CD4-positive, alpha-beta memory T cell (primary cell): ENCODE measurements around the gene NNMT. TPM values are rescaled to one million over a fixed set of nuclear protein-coding genes. Genes with fewer than 3 reads are reported as not detected.

ENCODE experiments used
- CTCF ChIA-PET: fragments of 350-600 bp; sonication (Branson Sonifier 250); formaldehyde crosslinking; loops from one replicate; lab custom pipeline; 2021; ENCODE audit warnings: inconsistent platforms; ENCODE audit not compliant: partially characterized antibody; lab: Charles Lee
- POLR2A ChIA-PET: fragments of 350-600 bp; sonication (Branson Sonifier 250); formaldehyde crosslinking; loops from one replicate; lab custom pipeline; 2021; ENCODE audit not compliant: partially characterized antibody; lab: Charles Lee
- DNase-seq, 5 donors: peaks; one replicate each; pipeline versions ENCODE4 v3.0.0 to v3.0.0-alpha.2; 2020 to 2022; ENCODE audit warnings: mixed read lengths in 1 of 5
- H3K27ac ChIP-seq: one replicate; pipeline ENCODE4 v1.7.0; 2013; ENCODE audit warnings: low read depth, low read length
- H3K27me3 ChIP-seq: 2 replicates; pipeline ENCODE4 v1.7.0; 2013; ENCODE audit warnings: mild to moderate bottlenecking, low read length, moderate library complexity; ENCODE audit not compliant: insufficient read depth
- H3K36me3 ChIP-seq: 2 replicates; pipeline ENCODE4 v1.7.0; 2013; ENCODE audit warnings: mild to moderate bottlenecking, low read length, moderate library complexity; ENCODE audit not compliant: insufficient read depth
- H3K4me1 ChIP-seq: 2 replicates; pipeline ENCODE4 v1.7.0; 2013; ENCODE audit warnings: mild to moderate bottlenecking, low read length, moderate library complexity; ENCODE audit not compliant: insufficient read depth
- H3K4me3 ChIP-seq, 2 donors: one replicate each; pipeline ENCODE4 v1.7.0; 2013; ENCODE audit warnings: low read length in 2 of 2, mild to moderate bottlenecking in 1 of 2
- H3K9me3 ChIP-seq, 2 donors: one replicate each; pipeline ENCODE4 v1.7.0; 2013; ENCODE audit warnings: low read length in 2 of 2, control low read depth in 1 of 2; ENCODE audit not compliant: control insufficient read depth in 1 of 2
- H3K27ac Mint-ChIP-seq, 7 donors: one replicate each; pipeline ENCODE4 v1.8.0; 2020 to 2021; ENCODE audit warnings: mixed read lengths in 7 of 7, mild to moderate bottlenecking in 6 of 7, inconsistent platforms in 3 of 7, moderate library complexity in 3 of 7
- H3K27me3 Mint-ChIP-seq, 2 donors: one replicate each; pipeline ENCODE4 v1.8.0; 2020 to 2021; ENCODE audit warnings: mixed read lengths in 2 of 2
- H3K36me3 Mint-ChIP-seq, 2 donors: one replicate each; pipeline ENCODE4 v1.8.0; 2020 to 2021; ENCODE audit warnings: mixed read lengths in 2 of 2, inconsistent platforms in 1 of 2, mild to moderate bottlenecking in 1 of 2
- H3K4me1 Mint-ChIP-seq, 4 donors: one replicate each; pipeline ENCODE4 v1.8.0; 2020 to 2021; ENCODE audit warnings: mixed read lengths in 4 of 4, mild to moderate bottlenecking in 1 of 4
- H3K4me3 Mint-ChIP-seq, 8 donors: one replicate each; pipeline ENCODE4 v1.8.0; 2020 to 2021; ENCODE audit warnings: mixed read lengths in 8 of 8, mild to moderate bottlenecking in 7 of 8, moderate library complexity in 6 of 8, inconsistent platforms in 3 of 8
- H3K9me3 Mint-ChIP-seq, 8 donors: one replicate each; pipeline ENCODE4 v1.8.0; 2020 to 2021; ENCODE audit warnings: mixed read lengths in 8 of 8, mild to moderate bottlenecking in 5 of 8, inconsistent platforms in 3 of 8, moderate library complexity in 1 of 8
- intact Hi-C: fragments of 100-400 bp; cut with micrococcal nuclease; formaldehyde crosslinking; loops from one replicate; pipeline ENCODE4 v1.15.1; 2023
- polyA plus RNA-seq, 2 donors: library from polyadenylated mRNA; unstranded; fragments of 300-500 nt; fragmentation: Illumina TruSeq; gene quantifications; one replicate each; pipeline ENCODE4 v1.2.3, GENCODE V29; 2021
- total RNA-seq, 2 experiments: library from RNA; stranded (reverse); gene quantifications; one replicate each; pipeline ENCODE4 v1.2.3, GENCODE V29; 2021

NNMT gene
- total and polyA plus RNA-seq, 4 experiments from 2014 or later: not detected

GRCh38 chr11:114262681-114263512 lies 33.3 kb upstream of the NNMT start:
- no peaks in the 10 kb centered on the region for H3K9me3 ChIP-seq
- ChIA-PET POLR2A (interaction anchor here (1.0 to 1.7 kb wide), 3 partner anchors 225 to 367 kb away, joined by 3 to 5 read pairs (median 4); no protein-coding TSS in a partner anchor), CTCF (interaction anchor here (1.0 to 12.1 kb wide), 22 partner anchors 10 to 957 kb away, joined by 3 to 320 read pairs (median 5); partner anchors contain the start of gene ZBTB16)
- intact Hi-C loops: loop anchor here (5.0 kb wide), 1 partner anchor 731 kb away; no protein-coding TSS in a partner anchor
- peak in 4 of 5 donors; percentile 17 to 28 (median 21) for DNase-seq
- H3K4me3 Mint-ChIP-seq: no peak overlapping the region
- no peaks in the 10 kb centered on the region for H3K4me1 ChIP-seq
- H3K27me3 Mint-ChIP-seq: peaks cover 0 to 6% of the 10 kb centered on the region in 2 donors
- no peaks in the 10 kb centered on the region for H3K36me3 Mint-ChIP-seq
- no peak overlapping the region for H3K27ac ChIP-seq
- peaks cover 0 to 3% (median 0%) of the 10 kb centered on the region in 4 donors for H3K4me1 Mint-ChIP-seq
- H3K27me3 ChIP-seq: peaks cover 3% of the 10 kb centered on the region
- H3K27ac Mint-ChIP-seq: no peak overlapping the region
- H3K36me3 ChIP-seq: no peaks in the 10 kb centered on the region
- no peak overlapping the region for H3K4me3 ChIP-seq
- peaks cover 0 to 1% (median 0%) of the 10 kb centered on the region in 8 donors for H3K9me3 Mint-ChIP-seq

GRCh38 chr11:114263513-114264170 lies 32.6 kb upstream of the NNMT start:
- no peak for DNase-seq
- Mint-ChIP-seq H3K27ac (no peak overlapping the region), H3K4me3 (no peak overlapping the region), H3K27me3 (peaks cover 0 to 6% of the 10 kb centered on the region in 2 donors), H3K9me3 (peaks cover 0 to 1% (median 0%) of the 10 kb centered on the region in 8 donors), H3K4me1 (peaks cover 0 to 3% (median 0%) of the 10 kb centered on the region in 4 donors), H3K36me3 (no peaks in the 10 kb centered on the region)
- no peak overlapping the region for H3K27ac ChIP-seq
- no peaks in the 10 kb centered on the region for H3K4me1 ChIP-seq
- H3K27me3 ChIP-seq: peaks cover 3% of the 10 kb centered on the region
- no peaks in the 10 kb centered on the region for H3K36me3 ChIP-seq
- ChIA-PET CTCF (interaction anchor here (1.0 to 12.1 kb wide), 14 partner anchors 9 to 958 kb away, joined by 3 to 320 read pairs (median 10); partner anchors contain the start of gene ZBTB16), POLR2A (interaction anchor here (1.2 kb wide), 1 partner anchor 367 kb away, joined by 4 read pairs; no protein-coding TSS in a partner anchor)
- intact Hi-C loops: loop anchor here (5.0 kb wide), 1 partner anchor 731 kb away; no protein-coding TSS in a partner anchor
- H3K4me3 ChIP-seq: no peak overlapping the region
- H3K9me3 ChIP-seq: no peaks in the 10 kb centered on the region

GRCh38 chr11:114264381-114264780 lies 31.8 kb upstream of the NNMT start:
- intact Hi-C loops: loop anchor here (5.0 kb wide), 1 partner anchor 732 kb away; no protein-coding TSS in a partner anchor
- no peak overlapping the region for H3K27ac ChIP-seq
- H3K27me3 ChIP-seq: peaks cover 3% of the 10 kb centered on the region
- no peaks in the 10 kb centered on the region for H3K4me1 Mint-ChIP-seq
- H3K4me3 Mint-ChIP-seq: no peak overlapping the region
- DNase-seq: no peak
- no peaks in the 10 kb centered on the region for H3K9me3 ChIP-seq
- CTCF ChIA-PET: interaction anchor here (0.7 to 12.1 kb wide), 9 partner anchors 13 to 959 kb away, joined by 3 to 320 read pairs (median 4); no protein-coding TSS in a partner anchor
- no peaks in the 10 kb centered on the region for H3K4me1 ChIP-seq
- H3K9me3 Mint-ChIP-seq: peaks cover 0 to 1% (median 0%) of the 10 kb centered on the region in 8 donors
- peaks cover 0 to 8% of the 10 kb centered on the region in 2 donors for H3K27me3 Mint-ChIP-seq
- no peak overlapping the region for H3K4me3 ChIP-seq
- H3K36me3 ChIP-seq: no peaks in the 10 kb centered on the region
- POLR2A ChIA-PET: no interaction called here
- no peak overlapping the region for H3K27ac Mint-ChIP-seq
- H3K36me3 Mint-ChIP-seq: no peaks in the 10 kb centered on the region

GRCh38 chr11:114265122-114265878 lies 30.9 kb upstream of the NNMT start:
- Histone ChIP-seq H3K4me1 (no peaks in the 10 kb centered on the region), H3K27ac (no peak overlapping the region), H3K9me3 (no peaks in the 10 kb centered on the region), H3K4me3 (no peak overlapping the region), H3K36me3 (no peaks in the 10 kb centered on the region), H3K27me3 (peaks cover 3% of the 10 kb centered on the region)
- POLR2A ChIA-PET: no interaction called here
- H3K27me3 Mint-ChIP-seq: peaks cover 0 to 8% of the 10 kb centered on the region in 2 donors
- H3K36me3 Mint-ChIP-seq: no peaks in the 10 kb centered on the region
- no peak for DNase-seq
- H3K27ac Mint-ChIP-seq: no peak overlapping the region
- intact Hi-C loops: no loop called here
- H3K9me3 Mint-ChIP-seq: no peaks in the 10 kb centered on the region
- no peak overlapping the region for H3K4me3 Mint-ChIP-seq
- CTCF ChIA-PET: interaction anchor here (0.7 to 12.1 kb wide), 9 partner anchors 13 to 367 kb away, joined by 3 to 320 read pairs (median 3); no protein-coding TSS in a partner anchor
- H3K4me1 Mint-ChIP-seq: no peaks in the 10 kb centered on the region

- intact Hi-C loops: no loop called here
- POLR2A ChIA-PET: no interaction called here
Measured at GRCh38 chr11:114269498-114269897, 26.7 kb upstream of the NNMT start.

GRCh38 chr11:114270531-114271270 lies 25.5 kb upstream of the NNMT start:
- H3K4me3 Mint-ChIP-seq: no peak overlapping the region

More at GRCh38 chr11:114269498-114269897, 26.7 kb upstream of the NNMT start:
- Mint-ChIP-seq H3K27me3 (peaks cover 21 to 32% of the 10 kb centered on the region in 2 donors), H3K4me3 (no peak overlapping the region), H3K4me1 (no peaks in the 10 kb centered on the region), H3K36me3 (no peaks in the 10 kb centered on the region), H3K27ac (no peak overlapping the region), H3K9me3 (no peaks in the 10 kb centered on the region)
- H3K9me3 ChIP-seq: no peaks in the 10 kb centered on the region
- no peak overlapping the region for H3K27ac ChIP-seq
- no peaks in the 10 kb centered on the region for H3K27me3 ChIP-seq
- no peak for DNase-seq
- no peaks in the 10 kb centered on the region for H3K4me1 ChIP-seq
- no peak overlapping the region for H3K4me3 ChIP-seq
- no peaks in the 10 kb centered on the region for H3K36me3 ChIP-seq
- CTCF ChIA-PET: interaction anchor here (1.5 kb wide), 1 partner anchor 9 kb away, joined by 10 read pairs; no protein-coding TSS in a partner anchor

More at GRCh38 chr11:114270531-114271270, 25.5 kb upstream of the NNMT start:
- DNase-seq: no peak
- intact Hi-C loops: no loop called here
- no peak overlapping the region for H3K27ac Mint-ChIP-seq
- Histone ChIP-seq H3K4me1 (no peaks in the 10 kb centered on the region), H3K36me3 (no peaks in the 10 kb centered on the region), H3K9me3 (no peaks in the 10 kb centered on the region), H3K27ac (no peak overlapping the region), H3K27me3 (no peaks in the 10 kb centered on the region), H3K4me3 (no peak overlapping the region)
- H3K36me3 Mint-ChIP-seq: no peaks in the 10 kb centered on the region
- H3K4me1 Mint-ChIP-seq: no peaks in the 10 kb centered on the region
- POLR2A ChIA-PET: no interaction called here
- H3K27me3 Mint-ChIP-seq: peaks cover 26 to 35% of the 10 kb centered on the region in 2 donors
- CTCF ChIA-PET: interaction anchor here (1.1 kb wide), 1 partner anchor 277 kb away, joined by 3 read pairs; no protein-coding TSS in a partner anchor
- H3K9me3 Mint-ChIP-seq: no peaks in the 10 kb centered on the region
